Keratinocyte (primary cell): Measurements from ENCODE around the gene LARGE1.

Experiments
- CTCF ChIP-seq, 3 experiments: IDR thresholded peaks in 1 of 3; conservative IDR thresholded peaks in 1 of 3; optimal IDR thresholded peaks in 1 of 3; 2 replicates in 2 of 3; 3 replicates in 1 of 3; pipeline versions ENCODE3 to v1.5.1; 2011; ENCODE audit warnings: low read length in 3 of 3, mild to moderate bottlenecking in 3 of 3, moderate library complexity in 2 of 3, control low read depth in 1 of 3, inconsistent platforms in 1 of 3; ENCODE audit not compliant: insufficient read depth in 2 of 3; ENCODE audit errors: extremely low read depth in 1 of 3
- EZH2 ChIP-seq: IDR thresholded peaks from one replicate; pipeline ENCODE4 v1.6.1; 2012; ENCODE audit warnings: inconsistent platforms, mild to moderate bottlenecking, low read length, moderate library complexity

- no peak for TF ChIP-seq CTCF (optimal IDR thresholded peaks at IDR 0.05 in 1 of 3, IDR thresholded peaks at IDR 0.05 in 1 of 3, conservative IDR thresholded peaks at IDR 0.05 in 1 of 3; ENCODE audit: extremely low read depth in 1 of 3, insufficient read depth in 2 of 3, low read length in 3 of 3)
- TF ChIP-seq EZH2: no peak
Observed at GRCh38 chr22:33299245-33299956, 620.9 kb downstream of the LARGE1 start.
